ENCODE results near the gene TOX2. TPM values are rescaled to one million over a fixed set of nuclear protein-coding genes. Genes with fewer than 3 reads are reported as not detected.

TOX2 gene
- total RNA-seq, 2 donors from 2014 or later, result 17.5 to 42.8 TPM

DNA sequence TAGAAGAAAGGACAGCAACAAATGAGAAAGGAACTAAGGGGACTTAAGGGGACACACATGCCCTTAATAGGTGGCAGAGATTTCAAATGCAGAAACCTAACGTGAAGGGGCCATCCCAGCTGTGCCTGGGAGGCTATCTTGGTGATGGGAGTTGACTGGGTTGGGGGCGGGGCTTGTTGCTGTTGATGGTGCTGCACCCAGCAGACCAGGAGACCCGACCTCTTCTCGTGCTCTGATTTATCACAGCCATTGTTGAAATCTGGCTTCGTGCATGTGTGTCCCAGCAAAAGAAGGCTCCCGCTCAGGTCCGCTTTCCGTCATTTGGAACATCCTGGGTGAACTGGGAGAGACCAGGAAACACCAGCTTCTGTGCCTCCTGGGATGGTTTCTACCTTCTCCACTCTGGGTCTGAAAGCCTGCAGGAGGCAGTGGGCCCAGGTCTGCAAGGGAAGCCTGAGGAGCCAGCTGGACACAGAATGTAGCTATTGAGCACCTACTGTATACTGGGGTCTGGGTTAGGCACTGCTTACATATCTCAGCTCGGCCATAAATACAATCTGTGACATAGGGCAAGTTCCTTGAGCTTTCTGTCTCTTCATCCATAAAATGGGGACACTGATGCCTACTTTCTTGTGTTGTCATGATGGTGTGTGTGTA is 32.1 kb downstream of the TOX2 start:
- Mint-ChIP-seq H3K36me3 (ENCODE audit: insufficient read depth in 2 of 2) (peaks cover 0 to 3% of the 10 kb centered on the region in 2 donors), H3K4me1 (ENCODE audit: low read depth) (peaks cover 72% of the 10 kb centered on the region), H3K27me3 (ENCODE audit: low read depth) (peaks cover 49% of the 10 kb centered on the region), H3K27ac (no peak overlapping the region), H3K4me3 (no peak overlapping the region), H3K9me3 (no peaks in the 10 kb centered on the region)
- DNase-seq (no peak), ATAC-seq (replicated peaks in 1 of 2) (no peak)

DNA sequence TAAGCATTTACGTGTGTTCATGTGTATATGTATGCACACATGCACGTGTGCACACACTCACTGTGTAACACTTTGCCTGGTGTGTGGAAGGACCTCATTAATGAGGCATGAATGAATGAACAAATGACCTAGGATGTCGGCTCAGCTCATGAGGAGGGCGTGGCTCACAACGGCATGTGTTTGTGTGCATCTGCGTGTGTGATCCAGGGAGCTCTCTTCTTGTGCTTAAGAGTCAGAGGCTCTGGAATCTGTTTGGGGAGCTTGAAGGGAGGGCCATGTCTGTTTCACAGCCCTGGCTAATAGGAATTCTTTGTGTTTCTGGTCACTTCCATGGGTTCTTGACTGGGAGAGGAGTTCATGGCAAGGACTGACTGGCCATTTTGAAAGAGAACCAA is 32.7 kb downstream of the TOX2 start:
- no peak for DNase-seq
- peaks cover 0 to 3% of the 10 kb centered on the region in 2 donors for H3K36me3 Mint-ChIP-seq (ENCODE audit: insufficient read depth in 2 of 2)
- H3K27me3 Mint-ChIP-seq (ENCODE audit: low read depth), result peaks cover 50% of the 10 kb centered on the region
- H3K4me1 Mint-ChIP-seq (ENCODE audit: low read depth), result peaks cover 69% of the 10 kb centered on the region
- no peak for ATAC-seq (replicated peaks in 1 of 2)
- H3K4me3 Mint-ChIP-seq, result no peak overlapping the region
- H3K9me3 Mint-ChIP-seq, result no peaks in the 10 kb centered on the region
- H3K27ac Mint-ChIP-seq, result no peak overlapping the region

GRCh38 chr20:43948455-43948854 is 33.8 kb downstream of the TOX2 start:
- H3K27ac Mint-ChIP-seq, result no peak overlapping the region
- H3K36me3 Mint-ChIP-seq (ENCODE audit: insufficient read depth in 2 of 2), result peaks cover 0 to 3% of the 10 kb centered on the region in 2 donors
- H3K9me3 Mint-ChIP-seq, result no peaks in the 10 kb centered on the region
- peaks cover 68% of the 10 kb centered on the region for H3K4me1 Mint-ChIP-seq (ENCODE audit: low read depth)
- ATAC-seq (replicated peaks in 1 of 2), result no peak
- H3K4me3 Mint-ChIP-seq, result no peak overlapping the region
- peaks cover 61% of the 10 kb centered on the region for H3K27me3 Mint-ChIP-seq (ENCODE audit: low read depth)
- no peak for DNase-seq

DNA sequence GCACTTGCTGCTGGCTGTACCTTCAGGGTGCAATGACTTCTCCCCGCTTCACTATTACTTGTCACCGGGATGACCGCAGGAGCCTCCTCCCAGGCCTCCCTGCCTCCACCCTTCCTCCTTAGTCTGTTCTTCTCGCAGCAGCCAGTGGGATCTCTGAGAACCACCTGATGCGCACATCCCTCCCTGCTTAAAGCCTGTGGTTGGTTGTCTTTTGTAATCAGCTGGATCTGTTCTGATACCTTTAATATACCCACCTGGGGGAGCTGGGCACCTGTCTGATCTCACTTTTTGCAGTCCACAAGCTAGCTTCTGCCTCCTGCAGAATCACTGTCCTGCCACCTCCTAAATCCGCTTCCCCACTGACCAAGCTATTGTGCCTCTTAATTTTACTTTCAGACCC is 34.6 kb downstream of the TOX2 start:
- peaks cover 68% of the 10 kb centered on the region for H3K4me1 Mint-ChIP-seq (ENCODE audit: low read depth)
- no peak overlapping the region for H3K4me3 Mint-ChIP-seq
- H3K9me3 Mint-ChIP-seq, result no peaks in the 10 kb centered on the region
- H3K27ac Mint-ChIP-seq, result no peak overlapping the region
- DNase-seq (no peak), ATAC-seq (replicated peaks in 1 of 2) (no peak)
- H3K36me3 Mint-ChIP-seq (ENCODE audit: insufficient read depth in 2 of 2), result peaks cover 0 to 3% of the 10 kb centered on the region in 2 donors
- H3K27me3 Mint-ChIP-seq (ENCODE audit: low read depth), result peaks cover 65% of the 10 kb centered on the region

DNA sequence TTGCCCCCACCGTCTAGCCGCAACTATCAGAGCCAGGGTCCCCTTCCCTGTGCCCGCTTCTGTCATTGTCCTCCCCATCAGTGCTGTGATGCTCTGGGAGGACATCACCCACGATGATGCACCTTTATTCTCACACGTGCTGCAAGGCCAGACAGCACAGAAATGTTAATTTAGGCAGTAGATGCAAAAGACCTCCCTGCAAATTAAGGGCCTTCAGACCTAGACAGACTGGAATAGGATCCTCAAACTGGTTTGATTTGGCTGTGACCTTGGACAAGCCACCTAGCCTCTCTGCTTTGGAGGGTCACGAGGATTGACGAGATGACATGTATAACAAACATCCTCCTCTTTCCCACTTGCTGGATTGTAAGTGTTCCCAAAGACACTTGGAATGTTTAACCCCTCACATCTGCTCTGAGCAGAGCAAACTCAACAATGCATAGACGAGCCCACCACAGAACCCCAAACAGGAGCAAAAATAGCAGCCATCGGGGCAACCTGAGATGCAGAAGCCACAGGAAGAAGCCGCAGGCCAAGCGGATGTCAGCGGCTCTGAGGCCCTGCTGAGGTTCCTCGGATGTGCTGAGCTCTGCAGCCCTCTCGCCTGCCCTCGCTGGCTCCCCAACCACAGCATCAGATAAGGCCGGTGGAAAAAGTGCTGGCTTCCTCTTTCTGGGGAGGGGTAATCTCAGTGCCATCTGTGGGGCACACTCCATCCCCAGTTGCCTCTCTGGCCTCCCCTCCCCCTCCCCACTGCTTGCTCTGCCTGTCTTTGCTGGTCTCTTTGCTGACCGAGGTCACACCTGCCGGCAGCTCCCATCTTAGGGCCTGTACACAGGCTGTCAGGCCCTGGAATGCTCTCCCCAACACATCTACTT is 35.3 kb downstream of the TOX2 start:
- Mint-ChIP-seq H3K4me3 (peak overlapping the region; percentile 30 to 53), H3K4me1 (ENCODE audit: low read depth) (peaks cover 73% of the 10 kb centered on the region), H3K27me3 (ENCODE audit: low read depth) (peaks cover 61% of the 10 kb centered on the region), H3K27ac (no peak overlapping the region), H3K36me3 (ENCODE audit: insufficient read depth in 2 of 2) (peaks cover 0 to 3% of the 10 kb centered on the region in 2 donors), H3K9me3 (no peaks in the 10 kb centered on the region)
- peak; percentile 81 to 85 for DNase-seq
- ATAC-seq (replicated peaks in 1 of 2), result peak; percentile 86 to 90

- DNase-seq (no peak), ATAC-seq (replicated peaks in 1 of 2) (no peak)
- H3K4me3 Mint-ChIP-seq, result peak overlapping the region in 1 of 2 donors; percentile 66
- H3K4me1 Mint-ChIP-seq (ENCODE audit: low read depth), result peaks cover 77% of the 10 kb centered on the region
- peaks cover 59% of the 10 kb centered on the region for H3K27me3 Mint-ChIP-seq (ENCODE audit: low read depth)
- peaks cover 13 to 19% of the 10 kb centered on the region in 2 donors for H3K36me3 Mint-ChIP-seq (ENCODE audit: insufficient read depth in 2 of 2)
- no peak overlapping the region for H3K27ac Mint-ChIP-seq
- H3K9me3 Mint-ChIP-seq, result peaks cover 11 to 16% of the 10 kb centered on the region in 2 donors
Observed at GRCh38 chr20:43953919-43954592, 39.4 kb downstream of the TOX2 start.

DNA sequence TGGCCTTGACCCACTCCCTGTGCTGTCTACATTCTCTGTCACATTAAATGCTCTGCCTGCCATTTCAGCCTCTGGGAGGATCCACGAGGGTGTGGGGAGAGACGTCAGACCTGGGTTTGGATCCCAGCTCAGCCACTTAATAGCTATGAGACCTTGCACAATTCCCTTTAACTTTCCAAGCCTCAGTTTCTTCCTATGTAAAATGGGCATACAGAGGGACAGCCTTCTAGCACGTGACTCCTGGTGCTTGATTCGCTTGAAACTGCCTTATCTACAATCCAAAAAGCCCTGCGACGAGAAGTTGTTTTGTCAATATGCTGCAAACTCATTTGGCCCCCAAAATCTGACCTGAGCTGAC is 40.0 kb downstream of the TOX2 start:
- H3K27me3 Mint-ChIP-seq (ENCODE audit: low read depth), result peaks cover 59% of the 10 kb centered on the region
- peak overlapping the region; percentile 66 to 72 for H3K4me3 Mint-ChIP-seq
- peak overlapping the region; percentile 16 for H3K27ac Mint-ChIP-seq

DNA sequence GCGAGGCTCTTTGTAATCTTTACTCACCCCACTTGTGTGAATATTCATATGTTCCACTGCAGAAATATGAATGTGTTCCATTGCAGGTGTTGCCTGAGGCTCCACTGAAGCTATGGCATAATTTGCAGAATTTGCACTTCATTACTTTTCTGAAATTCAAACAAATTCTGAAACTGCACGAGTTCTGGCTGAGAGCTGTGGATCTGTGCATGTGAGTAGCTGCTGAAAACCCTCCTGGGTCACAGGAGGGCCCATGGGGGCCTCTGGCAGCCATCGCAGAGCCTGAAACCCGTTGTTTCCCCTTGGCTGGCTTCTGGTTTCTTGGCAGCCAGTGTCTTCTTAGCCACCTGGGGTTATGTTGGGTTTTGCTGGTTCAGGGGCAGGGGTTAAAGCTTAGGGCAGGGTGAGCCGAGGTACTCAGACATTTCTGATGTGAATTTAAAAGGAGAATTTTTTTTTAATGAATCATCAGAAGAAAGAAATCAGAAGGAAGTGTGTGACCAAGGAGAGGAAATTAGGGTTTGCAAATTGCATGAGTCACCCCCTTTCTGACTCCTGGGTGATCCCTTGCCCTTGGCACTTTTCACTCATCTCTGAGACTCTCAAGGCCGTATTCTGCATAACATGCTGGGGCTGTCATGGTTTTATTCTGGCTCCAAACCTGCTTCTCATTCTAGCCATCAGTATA is 40.6 kb downstream of the TOX2 start:
- peak; percentile 65 to 78 for DNase-seq
- peak overlapping the region; percentile 66 to 72 for H3K4me3 Mint-ChIP-seq
- peaks cover 75% of the 10 kb centered on the region for H3K4me1 Mint-ChIP-seq (ENCODE audit: low read depth)

More for the DNA sequence above, 40.0 kb downstream of the TOX2 start:
- peaks cover 11 to 16% of the 10 kb centered on the region in 2 donors for H3K9me3 Mint-ChIP-seq
- ATAC-seq (replicated peaks in 1 of 2) (no peak), DNase-seq (peak in 1 of 2 donors; percentile 49)
- H3K36me3 Mint-ChIP-seq (ENCODE audit: insufficient read depth in 2 of 2), result peaks cover 13 to 21% of the 10 kb centered on the region in 2 donors
- H3K4me1 Mint-ChIP-seq (ENCODE audit: low read depth), result peaks cover 77% of the 10 kb centered on the region

GRCh38 chr20:43955750-43956191 is 41.1 kb downstream of the TOX2 start:
- H3K4me3 Mint-ChIP-seq, result peak overlapping the region; percentile 66 to 72
- no peak for DNase-seq
- no peak for ATAC-seq (replicated peaks in 1 of 2)
- no peak overlapping the region for H3K27ac Mint-ChIP-seq
- H3K27me3 Mint-ChIP-seq (ENCODE audit: low read depth), result peaks cover 66% of the 10 kb centered on the region
- H3K4me1 Mint-ChIP-seq (ENCODE audit: low read depth), result peaks cover 75% of the 10 kb centered on the region
- peaks cover 11 to 16% of the 10 kb centered on the region in 2 donors for H3K9me3 Mint-ChIP-seq
- H3K36me3 Mint-ChIP-seq (ENCODE audit: insufficient read depth in 2 of 2), result peaks cover 13 to 22% of the 10 kb centered on the region in 2 donors

More for the DNA sequence above, 40.6 kb downstream of the TOX2 start:
- peak; percentile 92 to 95 for ATAC-seq (replicated peaks in 1 of 2)
- Mint-ChIP-seq H3K27ac (peak overlapping the region; percentile 35), H3K36me3 (ENCODE audit: insufficient read depth in 2 of 2) (peaks cover 13 to 22% of the 10 kb centered on the region in 2 donors), H3K27me3 (ENCODE audit: low read depth) (peaks cover 60% of the 10 kb centered on the region), H3K9me3 (peaks cover 11 to 16% of the 10 kb centered on the region in 2 donors)

DNA sequence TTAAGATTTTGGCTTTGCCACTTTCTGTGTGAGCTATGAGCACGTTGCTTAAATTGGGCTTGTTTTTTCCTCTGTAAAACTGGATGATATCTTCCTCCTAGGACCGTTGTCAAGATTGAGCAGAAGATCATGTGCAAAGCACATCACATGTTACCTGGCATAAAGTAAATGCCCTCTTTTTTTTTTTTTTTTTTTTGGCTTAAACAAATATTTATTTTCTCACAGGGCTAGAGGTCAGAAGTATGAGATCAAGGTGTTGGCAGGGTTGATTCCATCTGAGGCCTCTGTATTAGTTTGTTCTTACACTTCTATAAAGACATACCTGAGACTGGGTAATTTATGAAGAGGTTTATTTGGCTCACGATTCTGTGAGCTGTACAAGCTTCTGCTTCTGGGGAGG is 42.7 kb downstream of the TOX2 start:
- Mint-ChIP-seq H3K4me1 (ENCODE audit: low read depth) (peaks cover 77% of the 10 kb centered on the region), H3K36me3 (ENCODE audit: insufficient read depth in 2 of 2) (peaks cover 13 to 22% of the 10 kb centered on the region in 2 donors), H3K9me3 (peaks cover 11 to 16% of the 10 kb centered on the region in 2 donors), H3K27me3 (ENCODE audit: low read depth) (peaks cover 70% of the 10 kb centered on the region), H3K4me3 (no peak overlapping the region), H3K27ac (no peak overlapping the region)
- ATAC-seq (replicated peaks in 1 of 2) (no peak), DNase-seq (no peak)

DNA sequence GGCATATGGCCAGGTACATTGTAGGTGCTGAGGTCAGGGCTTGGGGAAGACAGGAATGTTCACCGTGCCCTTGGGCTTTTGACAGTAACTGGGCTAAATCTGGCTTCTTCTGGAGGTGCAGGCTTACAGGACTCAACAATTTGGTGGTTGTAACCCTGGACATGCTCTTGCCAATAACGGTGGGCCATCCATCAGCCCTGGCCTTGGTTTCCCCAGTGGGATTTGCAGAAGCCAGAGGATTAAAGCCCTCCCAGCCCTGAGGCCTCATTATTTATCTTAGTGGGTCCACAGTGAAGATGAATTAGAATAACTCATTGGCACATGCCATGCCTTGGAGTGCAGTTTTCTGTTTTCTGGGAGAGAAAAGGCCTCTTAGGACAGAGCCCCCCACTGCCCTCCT is 44.0 kb downstream of the TOX2 start:
- ATAC-seq (replicated peaks in 1 of 2) (no peak), DNase-seq (no peak)
- Mint-ChIP-seq H3K4me3 (peak overlapping the region; percentile 20 to 43), H3K9me3 (peaks cover 11 to 16% of the 10 kb centered on the region in 2 donors), H3K4me1 (ENCODE audit: low read depth) (peaks cover 65% of the 10 kb centered on the region), H3K27ac (no peak overlapping the region), H3K27me3 (ENCODE audit: low read depth) (peaks cover 58% of the 10 kb centered on the region), H3K36me3 (ENCODE audit: insufficient read depth in 2 of 2) (peaks cover 13 to 22% of the 10 kb centered on the region in 2 donors)

GRCh38 chr20:43959079-43959919 is 44.6 kb downstream of the TOX2 start:
- peaks cover 13 to 22% of the 10 kb centered on the region in 2 donors for H3K36me3 Mint-ChIP-seq (ENCODE audit: insufficient read depth in 2 of 2)
- H3K27me3 Mint-ChIP-seq (ENCODE audit: low read depth), result peaks cover 54% of the 10 kb centered on the region

More at GRCh38 chr20:43959079-43959919, 44.6 kb downstream of the TOX2 start:
- ATAC-seq (replicated peaks in 1 of 2) (no peak), DNase-seq (no peak)
- peak overlapping the region; percentile 20 to 43 for H3K4me3 Mint-ChIP-seq
- H3K27ac Mint-ChIP-seq, result no peak overlapping the region
- peaks cover 58% of the 10 kb centered on the region for H3K4me1 Mint-ChIP-seq (ENCODE audit: low read depth)
- peaks cover 11 to 16% of the 10 kb centered on the region in 2 donors for H3K9me3 Mint-ChIP-seq

Data from activated T-cell treated with anti-CD3 and anti-CD28 coated beads, Interleukin-2, amount 50 U/mL, for 72 hours (primary cell).